ENCODE results near the gene COX10.
"Not testable (repeated sequence)": the region's sequence is repeated elsewhere in the genome, so short reads cannot be mapped to it uniquely, and the experiment has no call there.

Gene COX10

DNA sequence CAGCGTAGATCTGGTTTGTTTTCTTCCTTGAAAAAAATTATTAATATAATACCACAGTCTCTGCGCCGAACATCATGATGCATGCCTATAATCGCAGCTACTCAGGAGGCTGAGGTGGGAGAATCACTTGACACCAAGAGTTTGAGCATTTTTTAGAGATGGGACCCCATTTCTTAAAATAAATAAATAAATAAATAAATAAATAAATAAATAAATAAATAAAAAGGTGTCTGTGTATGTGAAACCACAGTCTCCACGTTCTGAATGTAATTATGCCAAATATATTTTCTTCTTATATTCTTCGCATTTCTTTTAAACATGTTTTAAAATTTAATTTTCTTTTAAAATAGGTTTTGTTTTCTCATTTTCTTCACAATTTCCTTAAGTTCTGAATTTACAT is 112.8 kb downstream of the COX10 start:
- not testable (repeated sequence) for DNase-seq

GRCh38 chr17:14184536-14184935 is 115.2 kb downstream of the COX10 start:
- DNase-seq, result not testable (repeated sequence)

- not testable (repeated sequence) for DNase-seq
These were observed 117.1 kb downstream of the COX10 start for GRCh38 chr17:14186443-14186842.

- not testable (repeated sequence) for DNase-seq
These were observed 121.5 kb downstream of the COX10 start for GRCh38 chr17:14190774-14191173.

- not testable (repeated sequence) for DNase-seq
These were observed 122.2 kb downstream of the COX10 start for GRCh38 chr17:14191469-14191868.

DNA sequence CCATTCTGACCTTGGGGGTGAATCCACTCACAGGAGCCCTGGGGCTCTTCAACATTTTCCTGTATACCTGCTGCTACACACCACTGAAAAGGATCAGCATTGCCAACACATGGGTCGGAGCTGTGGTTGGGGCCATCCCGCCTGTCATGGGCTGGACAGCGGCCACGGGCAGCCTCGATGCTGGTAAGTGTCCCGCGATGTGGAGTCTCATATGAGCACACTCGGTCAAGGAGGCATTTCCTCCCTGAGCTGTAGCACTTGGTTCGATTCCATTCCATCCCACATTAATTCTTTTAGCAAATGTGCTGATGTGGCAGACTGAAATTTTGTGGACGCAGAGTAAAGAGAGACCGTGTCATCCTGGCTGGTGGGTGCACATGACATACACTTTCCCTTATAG is 122.7 kb downstream of the COX10 start:
- not testable (repeated sequence) for DNase-seq

- DNase-seq, result not testable (repeated sequence)
These were observed 123.5 kb downstream of the COX10 start for GRCh38 chr17:14192636-14193344.

GRCh38 chr17:14196377-14196997 is 127.2 kb downstream of the COX10 start:
- no peak for DNase-seq

DNA sequence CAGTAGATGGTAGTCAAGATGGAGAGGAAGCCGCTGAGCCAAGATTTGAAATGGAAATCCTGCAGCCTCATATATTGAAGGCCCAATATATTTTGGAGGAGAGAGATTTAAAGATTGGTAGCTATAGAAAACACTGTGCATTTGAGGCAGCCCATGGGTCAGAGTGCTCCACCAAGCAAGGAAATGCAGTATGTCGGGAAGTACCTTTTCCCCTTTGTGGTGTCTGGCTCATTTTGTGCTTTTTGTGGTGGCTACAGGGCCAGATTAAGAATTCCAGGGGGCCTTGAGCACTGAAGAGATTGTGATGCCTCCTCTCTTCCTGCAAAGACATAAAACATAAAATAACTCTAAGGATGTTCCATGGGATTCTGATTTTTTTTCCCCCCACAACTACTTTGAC is 127.8 kb downstream of the COX10 start:
- DNase-seq, result no peak

- no peak for DNase-seq
These were observed 128.3 kb downstream of the COX10 start for GRCh38 chr17:14197586-14197985.

GRCh38 chr17:14198013-14198412 is 128.7 kb downstream of the COX10 start:
- DNase-seq, result no peak

DNA sequence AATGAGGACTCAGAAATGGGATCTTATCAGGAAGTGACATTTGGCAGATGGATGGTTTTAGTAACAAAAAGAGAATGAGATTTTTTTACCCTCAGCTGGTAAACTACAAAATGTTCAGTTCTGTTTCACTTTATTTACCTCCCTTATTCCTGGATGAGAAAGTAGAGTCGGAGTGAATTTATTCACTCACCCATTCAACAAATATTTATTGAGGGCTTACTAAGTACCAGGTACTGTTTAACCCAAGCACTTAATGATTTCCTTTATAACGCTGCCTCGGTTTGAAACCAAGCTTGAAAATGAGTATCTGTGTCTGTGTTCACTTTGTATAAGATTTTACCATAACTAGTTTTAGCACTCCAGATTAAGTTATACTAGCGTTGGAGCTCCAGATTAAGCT is 129.3 kb downstream of the COX10 start:
- no peak for DNase-seq

- no peak for DNase-seq
These were observed 130.3 kb downstream of the COX10 start for GRCh38 chr17:14199601-14200000.

- no peak for DNase-seq
These were observed 131.1 kb downstream of the COX10 start for GRCh38 chr17:14200354-14200753.

DNA sequence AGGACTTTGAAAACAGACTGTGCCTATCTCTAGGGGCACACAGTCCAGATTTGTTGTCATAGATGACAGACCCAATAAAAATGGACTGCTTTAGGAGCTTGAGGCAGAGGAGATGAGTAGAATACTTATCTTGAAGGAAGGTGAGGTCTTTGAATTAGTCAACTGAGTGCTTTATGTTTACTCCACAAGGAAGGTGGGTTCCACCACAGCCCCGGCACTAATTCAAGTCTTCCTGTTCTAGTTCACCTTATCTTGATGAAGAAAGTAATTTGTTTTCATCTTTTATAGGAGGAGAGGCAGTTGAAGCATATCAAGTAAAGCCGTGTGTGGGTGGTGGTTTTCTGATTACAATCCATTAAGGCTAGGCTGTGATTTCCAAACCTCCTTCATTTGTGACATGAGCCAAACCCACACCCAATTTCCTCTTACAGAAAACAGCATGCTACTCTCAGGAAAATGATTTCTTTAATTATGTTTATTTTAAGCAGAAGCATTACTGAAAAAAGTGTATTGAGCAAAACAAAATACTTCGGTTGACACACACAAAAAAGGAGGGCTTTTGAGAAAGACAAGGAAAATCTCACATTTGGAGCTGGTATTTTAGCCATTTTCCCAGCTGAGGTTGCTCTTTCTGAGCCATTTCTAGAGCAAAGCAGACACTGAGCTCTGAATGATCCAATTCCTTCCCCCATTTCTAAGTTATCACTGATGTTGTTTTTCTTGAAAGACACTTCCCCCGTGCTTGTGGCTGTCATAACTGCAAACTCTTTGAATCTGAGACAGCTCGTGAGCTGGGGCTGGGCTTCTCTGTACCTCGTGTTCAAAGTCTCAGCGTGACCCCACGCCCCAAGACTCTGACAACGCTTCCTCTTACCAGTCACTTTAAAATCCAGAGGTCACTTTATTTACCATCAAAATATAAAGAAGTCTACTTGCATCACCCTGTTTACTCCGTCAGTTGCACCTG is 132.0 kb downstream of the COX10 start:
- no peak for DNase-seq

GRCh38 chr17:14201988-14202380 is 132.7 kb downstream of the COX10 start:
- DNase-seq, result no peak

- DNase-seq, result no peak
These were observed 133.3 kb downstream of the COX10 start for GRCh38 chr17:14202388-14203166.

DNA sequence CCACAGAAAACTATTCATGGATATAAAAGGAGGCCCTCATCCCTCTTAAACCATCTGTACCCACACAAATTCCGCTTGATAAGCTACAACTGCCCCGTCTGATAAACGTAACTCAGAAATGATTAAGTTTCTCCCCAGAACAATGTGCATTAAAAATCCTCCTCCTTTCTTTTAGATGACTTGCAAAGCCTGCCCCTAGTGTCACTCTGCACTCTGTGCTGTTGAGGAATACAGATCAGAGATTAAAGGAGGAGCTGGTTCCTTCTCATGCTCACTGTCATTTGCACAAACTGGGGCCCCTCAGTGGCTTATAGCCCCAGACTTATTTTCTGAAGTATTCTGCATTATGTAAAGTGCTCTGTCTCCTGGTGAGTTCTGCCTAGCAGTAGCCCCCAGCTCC is 134.1 kb downstream of the COX10 start:
- DNase-seq, result no peak

- DNase-seq, result no peak
These were observed 134.8 kb downstream of the COX10 start for GRCh38 chr17:14204084-14204483.

GRCh38 chr17:14204546-14204945 is 135.2 kb downstream of the COX10 start:
- DNase-seq, result no peak

DNA sequence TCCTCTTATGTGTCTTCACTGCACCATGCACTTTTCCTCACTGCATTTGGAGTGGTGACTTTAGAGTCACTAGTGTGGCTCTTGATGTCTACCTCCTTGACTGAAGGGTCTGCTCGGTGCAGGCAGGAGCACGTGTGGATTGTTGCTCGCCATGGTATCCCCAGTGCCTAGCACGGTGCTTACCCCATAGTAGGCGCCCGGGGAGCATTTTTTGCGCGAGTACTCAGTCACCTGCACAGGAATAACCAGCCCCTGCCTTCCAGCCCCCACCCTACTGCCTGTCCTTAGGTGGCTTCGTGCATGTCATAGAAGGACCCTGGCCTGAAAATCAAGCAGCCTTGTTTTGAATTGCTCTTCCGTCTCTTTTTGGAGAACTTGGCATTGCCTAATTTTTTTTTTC is 136.1 kb downstream of the COX10 start:
- DNase-seq, result no peak

- no peak for DNase-seq
These were observed 136.7 kb downstream of the COX10 start for GRCh38 chr17:14205992-14206461.

GRCh38 chr17:14206891-14207290 is 137.6 kb downstream of the COX10 start:
- DNase-seq, result no peak

Measured in NCI-H524 (cell line).